ENCODE results near the gene GTF2IRD2. TPM values are rescaled to one million over a fixed set of nuclear protein-coding genes. Genes with fewer than 3 reads are reported as not detected.
"Not testable (repeated sequence)": the region's sequence is repeated elsewhere in the genome, so short reads cannot be mapped to it uniquely, and the experiment has no call there.

GTF2IRD2 gene
- total RNA-seq, 4 donors from 2014 or later, result 15.6 to 35.3 (median 31.5) TPM

GRCh38 chr7:74773760-74774750 lies 77.3 kb downstream of the GTF2IRD2 start, which contains the start of gene NCF1:
TSS of gene NCF1 (plus strand) at chr7:74774011. CDS start at chr7:74774032, 21 bp downstream.
- H3K4me1 ChIP-seq; H3K36me3 ChIP-seq; H3K27ac ChIP-seq; DNase-seq (ENCODE audit: low spot score in 2 of 2); H3K9me3 ChIP-seq; H3K27me3 ChIP-seq; H3K4me3 ChIP-seq: not testable (repeated sequence)
- WGBS, 2 donors, result no CpG with 5 or more reads among the region's 21 CpGs

- 68 to 100% methylated on average over 1 to 2 of the region's 6 CpGs for whole genome bisulfite sequencing, 2 donors
- not testable (repeated sequence) for H3K27me3 ChIP-seq; H3K4me3 ChIP-seq; H3K4me1 ChIP-seq; DNase-seq (ENCODE audit: low spot score in 2 of 2); H3K9me3 ChIP-seq; H3K27ac ChIP-seq; H3K36me3 ChIP-seq
Observed at GRCh38 chr7:74772093-74772492, 79.3 kb downstream of the GTF2IRD2 start.

GRCh38 chr7:74770062-74770461 lies 81.3 kb downstream of the GTF2IRD2 start:
- 90 to 94% methylated on average over 3 to 4 of the region's 7 CpGs for WGBS, 2 donors
- DNase-seq (ENCODE audit: low spot score in 2 of 2); H3K27me3 ChIP-seq: not testable (repeated sequence)

GRCh38 chr7:74766991-74767390 lies 84.4 kb downstream of the GTF2IRD2 start:
- DNase-seq (ENCODE audit: low spot score in 2 of 2), result not testable (repeated sequence)

More at GRCh38 chr7:74770062-74770461, 81.3 kb downstream of the GTF2IRD2 start:
- not testable (repeated sequence) for H3K4me3 ChIP-seq, H3K9me3 ChIP-seq, H3K4me1 ChIP-seq, H3K36me3 ChIP-seq, H3K27ac ChIP-seq

GRCh38 chr7:74766509-74766908 lies 84.9 kb downstream of the GTF2IRD2 start:
- 17% methylated on average over 1 of the region's 7 CpGs; no CpG with 5 or more reads in 1 of the 2 donors for WGBS, 2 donors
- not testable (repeated sequence) for H3K36me3 ChIP-seq; H3K27ac ChIP-seq; H3K4me1 ChIP-seq; DNase-seq (ENCODE audit: low spot score in 2 of 2); H3K9me3 ChIP-seq; H3K27me3 ChIP-seq; H3K4me3 ChIP-seq

More at GRCh38 chr7:74766991-74767390, 84.4 kb downstream of the GTF2IRD2 start:
- not testable (repeated sequence) for H3K27me3 ChIP-seq, H3K36me3 ChIP-seq, H3K4me1 ChIP-seq, H3K27ac ChIP-seq, H3K9me3 ChIP-seq, H3K4me3 ChIP-seq
- WGBS, 2 donors, result 80% methylated on average over 5 of the region's 10 CpGs; no CpG with 5 or more reads in 1 of the 2 donors

- H3K36me3 ChIP-seq; H3K9me3 ChIP-seq; H3K4me1 ChIP-seq; H3K4me3 ChIP-seq; DNase-seq (ENCODE audit: low spot score in 2 of 2); H3K27ac ChIP-seq; H3K27me3 ChIP-seq: not testable (repeated sequence)
- WGBS, 2 donors, result no CpG with 5 or more reads among the region's 17 CpGs
Observed at GRCh38 chr7:74765205-74765918, 86.0 kb downstream of the GTF2IRD2 start.

- not testable (repeated sequence) for H3K27ac ChIP-seq; H3K9me3 ChIP-seq; H3K36me3 ChIP-seq; DNase-seq (ENCODE audit: low spot score in 2 of 2); H3K27me3 ChIP-seq; H3K4me3 ChIP-seq; H3K4me1 ChIP-seq
- no CpG with 5 or more reads among the region's 3 CpGs for WGBS, 2 donors
Observed at GRCh38 chr7:74758982-74759381, 92.4 kb downstream of the GTF2IRD2 start.

- not testable (repeated sequence) for H3K4me3 ChIP-seq; DNase-seq (ENCODE audit: low spot score in 2 of 2); H3K4me1 ChIP-seq; H3K27ac ChIP-seq; H3K36me3 ChIP-seq; H3K9me3 ChIP-seq; H3K27me3 ChIP-seq
- WGBS, 2 donors, result no CpG with 5 or more reads among the region's 7 CpGs
Observed at GRCh38 chr7:74758268-74758667, 93.1 kb downstream of the GTF2IRD2 start.

- not testable (repeated sequence) for H3K4me1 ChIP-seq; H3K9me3 ChIP-seq; H3K27ac ChIP-seq; H3K4me3 ChIP-seq; H3K36me3 ChIP-seq; H3K27me3 ChIP-seq; DNase-seq (ENCODE audit: low spot score in 2 of 2)
- no CpG with 5 or more reads among the region's 5 CpGs for WGBS, 2 donors
Observed at GRCh38 chr7:74756673-74757072, 94.7 kb downstream of the GTF2IRD2 start.

- not testable (repeated sequence) for H3K9me3 ChIP-seq; DNase-seq (ENCODE audit: low spot score in 2 of 2); H3K4me3 ChIP-seq; H3K27me3 ChIP-seq; H3K4me1 ChIP-seq; H3K27ac ChIP-seq; H3K36me3 ChIP-seq
- no CpG with 5 or more reads among the region's 9 CpGs for WGBS, 2 donors
Observed at GRCh38 chr7:74753921-74754482, 97.4 kb downstream of the GTF2IRD2 start.

All from tibial nerve (tissue), 4 donors.